Right atrium auricular region (tissue), 2 donors: ENCODE data around the gene MRTFA. TPM values are rescaled to one million over a fixed set of nuclear protein-coding genes. Genes with fewer than 3 reads are reported as not detected.
"Not testable (repeated sequence)": the region's sequence is repeated elsewhere in the genome, so short reads cannot be mapped to it uniquely, and the experiment has no call there.

Source experiments
- DNase-seq: peaks from one replicate; pipeline ENCODE4 v3.0.0-alpha.2; 2019; ENCODE audit warnings: low spot score
- H3K27ac ChIP-seq, 2 donors: fragments of 200-600 bp; sonication (generic); 1 replicate in 1 of 2; 2 replicates in 1 of 2; pipeline ENCODE4 v1.5.1; 2016 to 2019
- H3K27me3 ChIP-seq, 2 donors: fragments of 200-600 bp; sonication (generic); one replicate each; pipeline versions ENCODE4 v1.5.1 to v1.6.0; 2017 to 2019
- H3K36me3 ChIP-seq: fragments of 200-600 bp; sonication (generic); one replicate; pipeline ENCODE4 v1.5.1; 2016
- H3K4me1 ChIP-seq, 2 donors: fragments of 200-600 bp; sonication (generic); one replicate each; pipeline versions ENCODE4 v1.5.1 to v1.6.0; 2017 to 2019
- H3K4me3 ChIP-seq, 2 donors: fragments of 200-600 bp; sonication (generic); 1 replicate in 1 of 2; 2 replicates in 1 of 2; pipeline ENCODE4 v1.5.1; 2017 to 2019; ENCODE audit warnings: mild to moderate bottlenecking in 1 of 2, moderate library complexity in 1 of 2
- H3K9me3 ChIP-seq, 2 donors: fragments of 200-600 bp; sonication (generic); one replicate each; pipeline ENCODE4 v1.5.1; 2019
- CTCF ChIP-seq, 2 donors: fragments of 200-600 bp; sonication (generic); IDR thresholded peaks; one replicate each; pipeline ENCODE4 v1.5.1; 2019; ENCODE audit warnings: antibody characterized with exemption in 2 of 2
- total RNA-seq, 2 donors: library from RNA; depleted of rRNA; stranded (reverse); fragments of >200 nt; gene quantifications; one replicate each; pipeline ENCODE4 v1.1.0, GENCODE V29; 2016

MRTFA gene
- total RNA-seq, 2 donors from 2014 or later = 45.8 to 55.2 TPM

DNA sequence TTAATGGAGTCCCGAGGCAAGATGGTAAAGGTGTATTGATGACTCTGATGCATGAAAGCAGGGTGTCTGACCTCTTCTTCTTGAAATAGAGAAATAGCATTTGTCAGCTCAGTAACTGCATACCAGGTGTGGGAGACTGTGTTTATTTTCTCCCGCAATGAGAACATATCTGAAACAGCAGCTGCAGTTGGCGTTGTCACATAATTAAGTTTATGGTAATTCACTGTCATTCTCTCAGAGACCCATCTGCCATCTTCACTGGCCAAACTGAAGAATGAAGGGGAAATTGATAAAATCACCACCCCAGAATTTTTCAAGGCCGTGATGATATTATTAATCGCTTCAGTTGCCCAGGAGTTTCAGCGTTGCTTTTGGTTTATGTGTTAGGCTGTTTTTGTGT is 22.6 kb upstream of the MRTFA start:
- H3K36me3 ChIP-seq = no peaks in the 10 kb centered on the region
- no peak for TF ChIP-seq CTCF (IDR thresholded peaks at IDR 0.05)
- no peaks in the 10 kb centered on the region for H3K9me3 ChIP-seq
- peaks cover 0 to 14% of the 10 kb centered on the region in 2 donors for H3K4me1 ChIP-seq
- no peak overlapping the region for H3K27ac ChIP-seq
- no peaks in the 10 kb centered on the region for H3K27me3 ChIP-seq
- no peak for DNase-seq
- H3K4me3 ChIP-seq = no peak overlapping the region

GRCh38 chr22:40656651-40657050 is 20.1 kb upstream of the MRTFA start:
- not testable (repeated sequence) for H3K27ac ChIP-seq, H3K36me3 ChIP-seq, H3K9me3 ChIP-seq, DNase-seq, H3K27me3 ChIP-seq, H3K4me3 ChIP-seq
- H3K4me1 ChIP-seq = peaks cover 0 to 33% of the 10 kb centered on the region in 2 donors

DNA sequence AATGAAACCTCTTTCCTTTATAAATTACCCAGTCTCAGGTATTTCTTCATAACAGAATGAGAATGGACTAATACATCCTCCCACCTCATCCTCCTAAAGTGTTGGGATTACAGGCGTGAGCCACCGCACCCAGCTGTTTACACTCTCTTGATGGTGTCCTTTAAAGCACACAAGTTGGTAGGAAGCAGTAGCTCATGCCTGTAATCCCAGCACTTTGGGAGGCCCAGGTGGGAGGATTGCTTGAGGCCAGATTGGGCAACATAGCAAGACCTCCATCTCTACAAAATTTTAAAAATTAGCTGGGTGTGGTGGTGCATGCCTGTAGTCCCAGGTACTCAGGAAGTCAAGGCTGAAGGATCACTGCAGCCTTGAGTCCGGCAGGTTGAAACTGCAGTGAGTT is 19.4 kb upstream of the MRTFA start:
- DNase-seq, H3K36me3 ChIP-seq, H3K27me3 ChIP-seq, H3K4me3 ChIP-seq, H3K27ac ChIP-seq, H3K9me3 ChIP-seq: not testable (repeated sequence)
- H3K4me1 ChIP-seq = peaks cover 0 to 39% of the 10 kb centered on the region in 2 donors

DNA sequence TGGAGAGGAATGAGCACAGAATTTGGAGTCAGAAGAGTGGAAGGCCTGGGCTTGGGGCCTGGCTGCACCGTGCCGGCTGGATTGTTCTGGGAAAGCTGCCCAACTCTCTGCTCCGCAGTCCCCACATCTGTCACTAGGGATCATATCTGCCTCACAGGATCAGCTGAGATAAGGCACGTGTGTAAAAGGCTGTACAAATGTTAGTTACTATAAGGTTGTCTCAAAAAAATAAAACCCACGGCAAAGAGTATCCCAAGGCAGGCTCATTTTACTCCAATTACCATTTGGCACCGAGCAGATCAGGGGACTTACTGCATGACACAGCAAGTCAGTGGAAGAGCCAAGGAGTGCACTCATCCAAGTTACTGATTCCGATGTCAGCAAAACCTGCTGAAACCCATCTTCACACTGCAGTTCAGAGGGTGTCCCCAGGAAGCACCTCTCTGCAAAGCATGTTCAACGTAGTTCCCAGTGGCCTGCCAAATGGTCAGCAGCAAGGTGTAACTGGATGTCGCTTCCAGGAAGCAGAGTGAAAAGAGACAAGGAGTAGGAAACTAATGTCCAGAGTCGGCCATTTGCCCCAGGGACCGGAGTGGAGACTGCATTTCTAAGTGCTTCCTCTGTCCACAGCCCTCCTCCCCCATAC is 18.1 kb upstream of the MRTFA start:
- peak overlapping the region; percentile 87 to 97 for H3K27ac ChIP-seq
- H3K36me3 ChIP-seq = no peaks in the 10 kb centered on the region
- no peaks in the 10 kb centered on the region for H3K27me3 ChIP-seq
- no peaks in the 10 kb centered on the region for H3K9me3 ChIP-seq
- DNase-seq = peak; percentile 69
- TF ChIP-seq CTCF (IDR thresholded peaks at IDR 0.05) = no peak
- peaks cover 0 to 40% of the 10 kb centered on the region in 2 donors for H3K4me1 ChIP-seq
- H3K4me3 ChIP-seq = no peak overlapping the region

DNA sequence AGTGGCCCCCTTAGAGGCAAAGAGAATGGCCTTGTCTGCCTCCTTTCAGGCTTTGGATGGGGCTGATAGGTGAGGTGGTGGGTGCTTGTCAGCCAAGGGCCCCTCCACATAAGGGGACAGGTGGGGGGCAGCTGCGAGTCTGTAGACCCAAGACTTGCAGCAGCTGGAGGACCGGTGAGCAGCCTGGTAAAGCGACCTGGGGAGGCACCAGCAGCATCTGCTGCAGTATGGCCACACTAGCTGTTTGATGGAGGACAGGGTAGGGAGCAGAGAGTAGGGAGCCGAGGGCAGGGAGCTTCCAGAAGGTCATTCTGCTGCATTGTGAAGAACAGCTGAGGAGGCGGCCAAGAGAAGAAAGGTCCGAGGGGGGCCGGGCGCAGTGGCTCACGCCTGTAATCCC is 16.8 kb upstream of the MRTFA start:
- no peak for DNase-seq
- Histone ChIP-seq H3K27ac (peak overlapping the region; percentile 95 to 97), H3K9me3 (no peaks in the 10 kb centered on the region), H3K27me3 (no peaks in the 10 kb centered on the region), H3K36me3 (no peaks in the 10 kb centered on the region), H3K4me1 (peaks cover 0 to 40% of the 10 kb centered on the region in 2 donors), H3K4me3 (no peak overlapping the region)
- no peak for TF ChIP-seq CTCF (IDR thresholded peaks at IDR 0.05)

DNA sequence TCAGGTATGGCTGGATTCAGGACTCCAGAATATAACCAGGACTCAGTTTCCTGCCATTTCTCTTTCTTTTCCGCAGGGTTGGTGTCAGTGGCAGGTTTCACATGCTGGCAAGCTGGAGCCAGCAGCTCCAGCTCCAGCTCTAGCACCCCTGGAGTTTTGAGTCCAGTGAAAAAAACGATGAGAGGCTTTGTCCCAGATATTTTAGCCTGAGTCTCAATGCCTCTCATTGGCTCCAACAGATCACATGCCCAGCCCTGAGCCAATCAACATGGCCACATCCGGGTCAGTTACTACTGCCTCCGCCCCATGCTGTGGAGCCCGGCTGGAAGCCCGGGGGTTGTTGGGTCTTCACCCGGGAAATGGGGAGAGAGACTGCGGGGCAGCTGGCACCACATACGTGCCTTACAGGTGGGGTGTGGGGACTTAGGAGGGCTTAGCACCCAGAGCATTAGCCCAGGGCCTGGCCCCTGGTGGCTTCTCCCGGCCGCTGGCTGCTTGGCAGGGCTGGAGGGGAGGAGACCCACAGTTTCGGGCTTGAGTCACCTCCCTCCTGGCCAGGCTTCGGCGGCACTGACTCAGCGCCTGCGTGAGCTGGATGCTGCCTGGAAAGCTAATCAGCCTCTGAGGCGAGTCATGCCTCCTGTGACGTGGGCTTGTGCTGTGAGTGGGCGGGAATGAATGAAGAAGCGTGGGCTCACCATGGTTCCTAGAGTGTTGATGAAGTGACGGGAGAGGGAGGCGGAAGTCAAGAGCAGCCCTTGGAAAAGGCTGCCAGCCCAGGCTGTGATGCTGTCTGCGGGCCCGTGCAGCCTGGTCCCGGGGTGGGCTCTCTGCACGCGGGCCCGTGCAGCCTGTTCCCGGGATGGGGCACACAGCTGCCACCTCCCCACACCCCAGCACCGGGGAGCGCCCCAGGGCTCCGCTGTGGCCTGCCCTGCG is 15.3 kb upstream of the MRTFA start:
- Histone ChIP-seq H3K36me3 (no peaks in the 10 kb centered on the region), H3K27ac (peak overlapping the region; percentile 95 to 97), H3K4me1 (peaks cover 0 to 40% of the 10 kb centered on the region in 2 donors), H3K27me3 (no peaks in the 10 kb centered on the region), H3K4me3 (peak overlapping the region; percentile 56 to 63), H3K9me3 (no peaks in the 10 kb centered on the region)
- DNase-seq = peak; percentile 99
- peak in 1 of 2 donors; percentile 33 for TF ChIP-seq CTCF (IDR thresholded peaks at IDR 0.05)
